Activated CD4-positive, alpha-beta T cell treated with anti-CD3 and anti-CD28 coated beads for 36 hours (primary cell): ENCODE measurements around the gene CHDH. TPM values are rescaled to one million over a fixed set of nuclear protein-coding genes. Genes with fewer than 3 reads are reported as not detected.

Source experiments
- ATAC-seq: fragments of 200-7000 bp; cut with Tn5 transposase; one replicate; pipeline ENCODE4 v1.10.0; 2021; ENCODE audit warnings: mild to moderate bottlenecking, moderate library complexity
- CTCF ChIA-PET: fragments of 350-600 bp; sonication (Branson Sonifier 250); formaldehyde crosslinking; loops from one replicate; lab custom pipeline; 2021; ENCODE audit warnings: antibody characterized with exemption; lab: Charles Lee
- POLR2A ChIA-PET: fragments of 350-600 bp; sonication (Branson Sonifier 250); formaldehyde crosslinking; loops from one replicate; lab custom pipeline; 2021; ENCODE audit warnings: antibody characterized with exemption, inconsistent platforms; lab: Charles Lee
- DNase-seq: peaks from one replicate; pipeline ENCODE4 v3.0.0-alpha.2; 2020
- H3K27ac Mint-ChIP-seq: one replicate; pipeline ENCODE4 v1.8.0; 2021; ENCODE audit warnings: mixed read lengths
- H3K27me3 Mint-ChIP-seq: one replicate; pipeline ENCODE4 v1.8.0; 2021; ENCODE audit warnings: mixed read lengths
- H3K36me3 Mint-ChIP-seq: one replicate; pipeline ENCODE4 v1.8.0; 2021; ENCODE audit warnings: low read depth, mixed read lengths
- H3K4me1 Mint-ChIP-seq: one replicate; pipeline ENCODE4 v1.8.0; 2021; ENCODE audit warnings: mixed read lengths
- H3K4me3 Mint-ChIP-seq: one replicate; pipeline ENCODE4 v1.8.0; 2021; ENCODE audit warnings: mild to moderate bottlenecking, moderate library complexity, mixed read lengths
- H3K9me3 Mint-ChIP-seq: one replicate; pipeline ENCODE4 v1.8.0; 2021; ENCODE audit warnings: low read depth, mixed read lengths
- intact Hi-C, 2 experiments: fragments of 100-400 bp; cut with DNase I in 1 of 2; cut with micrococcal nuclease in 1 of 2; formaldehyde crosslinking; loops; one replicate each; pipeline versions ENCODE4 v1.14.2 to v1.15.1; 2022 to 2024; cut with DNase I, micrococcal nuclease
- total RNA-seq, 2 experiments: library from RNA; stranded (reverse); gene quantifications; one replicate each; pipeline ENCODE4 v1.2.3, GENCODE V29; 2021

Gene CHDH
- total RNA-seq, 2 experiments from 2014 or later, result 0.30 to 0.55 TPM

- H3K27ac Mint-ChIP-seq, result no peak overlapping the region
- H3K4me3 Mint-ChIP-seq, result no peak overlapping the region
- H3K27me3 Mint-ChIP-seq, result no peaks in the 10 kb centered on the region
- H3K4me1 Mint-ChIP-seq, result no peaks in the 10 kb centered on the region
- ChIA-PET POLR2A (no interaction called here), CTCF (interaction anchor here (0.6 kb wide), 1 partner anchor 155 kb away, joined by 4 read pairs; no protein-coding TSS in a partner anchor)
- intact Hi-C loops, result no loop called here
- no peaks in the 10 kb centered on the region for H3K36me3 Mint-ChIP-seq
- no peak for ATAC-seq
- no peaks in the 10 kb centered on the region for H3K9me3 Mint-ChIP-seq
- DNase-seq, result no peak
These were observed 23.9 kb downstream of the CHDH start for GRCh38 chr3:53822331-53822741.

- H3K4me1 Mint-ChIP-seq, result no peaks in the 10 kb centered on the region
- ATAC-seq (no peak), DNase-seq (no peak)
- H3K9me3 Mint-ChIP-seq, result no peaks in the 10 kb centered on the region
- no peak overlapping the region for H3K4me3 Mint-ChIP-seq
- H3K27ac Mint-ChIP-seq, result no peak overlapping the region
- CTCF ChIA-PET, result no interaction called here
- no peaks in the 10 kb centered on the region for H3K27me3 Mint-ChIP-seq
- POLR2A ChIA-PET, result no interaction called here
- no peaks in the 10 kb centered on the region for H3K36me3 Mint-ChIP-seq
- intact Hi-C loops, result no loop called here
These were observed 24.5 kb downstream of the CHDH start for GRCh38 chr3:53821631-53822121.

- no peak for DNase-seq
- ChIA-PET CTCF (no interaction called here), POLR2A (no interaction called here)
- H3K27me3 Mint-ChIP-seq, result no peaks in the 10 kb centered on the region
- no peak overlapping the region for H3K27ac Mint-ChIP-seq
- intact Hi-C loops, result no loop called here
- H3K4me1 Mint-ChIP-seq, result no peaks in the 10 kb centered on the region
- no peaks in the 10 kb centered on the region for H3K9me3 Mint-ChIP-seq
- H3K36me3 Mint-ChIP-seq, result no peaks in the 10 kb centered on the region
- no peak for ATAC-seq
- no peak overlapping the region for H3K4me3 Mint-ChIP-seq
These were observed 25.3 kb downstream of the CHDH start for GRCh38 chr3:53820756-53821580.

GRCh38 chr3:53820084-53820483 is 26.1 kb downstream of the CHDH start:
- H3K4me3 Mint-ChIP-seq, result no peak overlapping the region
- no peaks in the 10 kb centered on the region for H3K4me1 Mint-ChIP-seq
- H3K36me3 Mint-ChIP-seq, result no peaks in the 10 kb centered on the region
- POLR2A ChIA-PET, result no interaction called here
- CTCF ChIA-PET, result no interaction called here
- DNase-seq, result no peak
- no peaks in the 10 kb centered on the region for H3K27me3 Mint-ChIP-seq
- H3K27ac Mint-ChIP-seq, result no peak overlapping the region
- intact Hi-C loops, result no loop called here
- ATAC-seq, result no peak
- H3K9me3 Mint-ChIP-seq, result no peaks in the 10 kb centered on the region

- no peak overlapping the region for H3K4me3 Mint-ChIP-seq
- H3K4me1 Mint-ChIP-seq, result no peaks in the 10 kb centered on the region
- no peaks in the 10 kb centered on the region for H3K36me3 Mint-ChIP-seq
- no peaks in the 10 kb centered on the region for H3K27me3 Mint-ChIP-seq
- no peaks in the 10 kb centered on the region for H3K9me3 Mint-ChIP-seq
- no peak overlapping the region for H3K27ac Mint-ChIP-seq
- ATAC-seq, result no peak
- ChIA-PET POLR2A (no interaction called here), CTCF (no interaction called here)
- no peak for DNase-seq
- intact Hi-C loops, result no loop called here
These were observed 26.9 kb downstream of the CHDH start for GRCh38 chr3:53819163-53819868.

GRCh38 chr3:53818221-53819162 is 27.7 kb downstream of the CHDH start:
- POLR2A ChIA-PET, result no interaction called here
- intact Hi-C loops, result no loop called here
- H3K4me1 Mint-ChIP-seq, result no peaks in the 10 kb centered on the region
- DNase-seq (no peak), ATAC-seq (no peak)
- H3K27ac Mint-ChIP-seq, result no peak overlapping the region
- no peaks in the 10 kb centered on the region for H3K9me3 Mint-ChIP-seq
- H3K27me3 Mint-ChIP-seq, result no peaks in the 10 kb centered on the region
- H3K4me3 Mint-ChIP-seq, result no peak overlapping the region
- no peaks in the 10 kb centered on the region for H3K36me3 Mint-ChIP-seq
- CTCF ChIA-PET, result no interaction called here

- Mint-ChIP-seq H3K4me3 (no peak overlapping the region), H3K9me3 (no peaks in the 10 kb centered on the region), H3K27me3 (no peaks in the 10 kb centered on the region), H3K4me1 (no peaks in the 10 kb centered on the region), H3K27ac (no peak overlapping the region), H3K36me3 (no peaks in the 10 kb centered on the region)
- no peak for DNase-seq
- CTCF ChIA-PET, result no interaction called here
- intact Hi-C loops, result no loop called here
- POLR2A ChIA-PET, result no interaction called here
- ATAC-seq, result no peak
These were observed 28.4 kb downstream of the CHDH start for GRCh38 chr3:53817809-53818208.

- Mint-ChIP-seq H3K4me3 (no peak overlapping the region), H3K9me3 (no peaks in the 10 kb centered on the region), H3K27me3 (no peaks in the 10 kb centered on the region), H3K27ac (no peak overlapping the region), H3K4me1 (no peaks in the 10 kb centered on the region), H3K36me3 (no peaks in the 10 kb centered on the region)
- intact Hi-C loops, result no loop called here
- ATAC-seq (no peak), DNase-seq (no peak)
- POLR2A ChIA-PET, result interaction anchor here (0.6 kb wide), 1 partner anchor 31 kb away, joined by 3 read pairs; no protein-coding TSS in a partner anchor
- CTCF ChIA-PET, result no interaction called here
These were observed 29.0 kb downstream of the CHDH start for GRCh38 chr3:53817211-53817610.

GRCh38 chr3:53816425-53816824 is 29.8 kb downstream of the CHDH start:
- intact Hi-C loops, result no loop called here
- no peaks in the 10 kb centered on the region for H3K4me1 Mint-ChIP-seq
- ChIA-PET CTCF (no interaction called here), POLR2A (no interaction called here)
- ATAC-seq (no peak), DNase-seq (no peak)
- H3K36me3 Mint-ChIP-seq, result no peaks in the 10 kb centered on the region
- H3K4me3 Mint-ChIP-seq, result no peak overlapping the region
- no peaks in the 10 kb centered on the region for H3K9me3 Mint-ChIP-seq
- H3K27me3 Mint-ChIP-seq, result no peaks in the 10 kb centered on the region
- no peak overlapping the region for H3K27ac Mint-ChIP-seq

GRCh38 chr3:53815651-53816050 is 30.6 kb downstream of the CHDH start:
- intact Hi-C loops, result no loop called here
- Mint-ChIP-seq H3K27me3 (no peaks in the 10 kb centered on the region), H3K9me3 (no peaks in the 10 kb centered on the region), H3K4me1 (no peaks in the 10 kb centered on the region), H3K4me3 (no peak overlapping the region), H3K36me3 (no peaks in the 10 kb centered on the region), H3K27ac (no peak overlapping the region)
- ChIA-PET POLR2A (no interaction called here), CTCF (no interaction called here)
- DNase-seq (no peak), ATAC-seq (no peak)

GRCh38 chr3:53815067-53815466 is 31.2 kb downstream of the CHDH start:
- Mint-ChIP-seq H3K36me3 (no peaks in the 10 kb centered on the region), H3K27ac (no peak overlapping the region), H3K9me3 (no peaks in the 10 kb centered on the region), H3K4me1 (no peaks in the 10 kb centered on the region), H3K27me3 (no peaks in the 10 kb centered on the region), H3K4me3 (no peak overlapping the region)
- intact Hi-C loops, result no loop called here
- ChIA-PET POLR2A (no interaction called here), CTCF (no interaction called here)
- DNase-seq (no peak), ATAC-seq (no peak)
